WTC11 (cell line): ENCODE measurements around the gene TMBIM6. TPM values are rescaled to one million over a fixed set of nuclear protein-coding genes. Genes with fewer than 3 reads are reported as not detected.

Experiments used
- ATAC-seq: fragments of 200-7000 bp; cut with Tn5 transposase; 2 replicates; pipeline ENCODE4 v1.10.0; 2021; ENCODE audit warnings: mild to moderate bottlenecking, moderate library complexity
- CTCF ChIA-PET: fragments of 300-600 bp; sonication (Branson Sonifier 250); formaldehyde crosslinking; loops from one replicate; lab custom pipeline; 2021; ENCODE audit warnings: antibody characterized with exemption; lab: Charles Lee
- POLR2A ChIA-PET: fragments of 350-600 bp; sonication (Branson Sonifier 250); formaldehyde crosslinking; loops from one replicate; lab custom pipeline; 2021; ENCODE audit warnings: antibody characterized with exemption; lab: Charles Lee
- DNase-seq: peaks from one replicate; pipeline ENCODE4 v3.0.0; 2021; ENCODE audit warnings: low spot score
- H3K27ac Mint-ChIP-seq: 2 replicates; pipeline ENCODE4 v1.8.0; 2021; ENCODE audit warnings: mixed read lengths
- H3K27me3 Mint-ChIP-seq: 2 replicates; pipeline ENCODE4 v1.8.0; 2021; ENCODE audit warnings: low read depth, mild to moderate bottlenecking, moderate library complexity, mixed read lengths
- H3K36me3 Mint-ChIP-seq: 2 replicates; pipeline ENCODE4 v1.8.0; 2021; ENCODE audit warnings: mixed read lengths
- H3K4me1 Mint-ChIP-seq: 2 replicates; pipeline ENCODE4 v1.8.0; 2022; ENCODE audit warnings: mixed read lengths
- H3K4me3 Mint-ChIP-seq: 2 replicates; pipeline ENCODE4 v1.8.0; 2021; ENCODE audit warnings: mild to moderate bottlenecking, moderate library complexity, mixed read lengths
- H3K9me3 Mint-ChIP-seq: 2 replicates; pipeline ENCODE4 v1.8.0; 2021; ENCODE audit warnings: mixed read lengths
- AFF4 ChIP-seq: sonication (generic); formaldehyde crosslinking; IDR thresholded peaks from 2 replicates; pipeline ENCODE4 v1.8.1; 2023; ENCODE audit warnings: mild to moderate bottlenecking, missing genetic modification reagents, borderline replicate concordance
- ATF3 ChIP-seq: sonication (generic); formaldehyde crosslinking; conservative IDR thresholded peaks from 2 replicates; pipeline ENCODE4 v1.8.1; 2022; ENCODE audit warnings: mild to moderate bottlenecking, missing genetic modification reagents
- ATF6 ChIP-seq: sonication (generic); formaldehyde crosslinking; IDR thresholded peaks from 2 replicates; pipeline ENCODE4 v1.8.1; 2023; ENCODE audit warnings: mild to moderate bottlenecking, missing genetic modification reagents
- CBFB ChIP-seq: sonication (generic); formaldehyde crosslinking; IDR thresholded peaks from 2 replicates; pipeline ENCODE4 v1.8.1; 2022; ENCODE audit warnings: mild to moderate bottlenecking, low read depth, missing genetic modification reagents
- CDX4 ChIP-seq: fragments of 250-450 bp; sonication (Bioruptor Pico); IDR thresholded peaks from 2 replicates; pipeline ENCODE4 v1.9.0; 2021; ENCODE audit warnings: moderate library complexity, mild to moderate bottlenecking, inconsistent platforms, borderline replicate concordance
- EMX1 ChIP-seq: fragments of 250-450 bp; sonication (Bioruptor Pico); IDR thresholded peaks from 2 replicates; pipeline ENCODE4 v1.8.0; 2021; ENCODE audit warnings: mild to moderate bottlenecking
- ERG ChIP-seq: fragments of 250-450 bp; sonication (Bioruptor Pico); IDR thresholded peaks from 2 replicates; pipeline ENCODE4 v1.8.0; 2021; ENCODE audit warnings: mild to moderate bottlenecking
- ESRRA ChIP-seq: sonication (generic); formaldehyde crosslinking; IDR thresholded peaks from 2 replicates; pipeline ENCODE4 v1.8.1; 2022; ENCODE audit warnings: mild to moderate bottlenecking, missing genetic modification reagents, borderline replicate concordance
- FOXK1 ChIP-seq: sonication (generic); formaldehyde crosslinking; IDR thresholded peaks from 2 replicates; pipeline ENCODE4 v1.8.0; 2022; ENCODE audit warnings: mild to moderate bottlenecking, moderate library complexity, missing genetic modification reagents
- GABPB1 ChIP-seq: sonication (generic); formaldehyde crosslinking; IDR thresholded peaks from 2 replicates; pipeline ENCODE4 v1.8.1; 2023; ENCODE audit warnings: mild to moderate bottlenecking, missing genetic modification reagents
- HMGA2 ChIP-seq: fragments of 250-450 bp; sonication (Bioruptor Pico); IDR thresholded peaks from 2 replicates; pipeline ENCODE4 v1.4.0; 2021; ENCODE audit warnings: mild to moderate bottlenecking, moderate library complexity
- IRF1 ChIP-seq: sonication (generic); formaldehyde crosslinking; IDR thresholded peaks from 2 replicates; pipeline ENCODE4 v1.8.0; 2023; ENCODE audit warnings: missing genetic modification reagents
- IRF2 ChIP-seq: sonication (generic); formaldehyde crosslinking; IDR thresholded peaks from 2 replicates; pipeline ENCODE4 v1.8.0; 2022; ENCODE audit warnings: low read depth, missing genetic modification reagents, borderline replicate concordance
- MAX ChIP-seq: sonication (generic); formaldehyde crosslinking; IDR thresholded peaks from 2 replicates; pipeline ENCODE4 v1.8.0; 2022; ENCODE audit warnings: mild to moderate bottlenecking, missing genetic modification reagents
- NR2C2 ChIP-seq: sonication (generic); formaldehyde crosslinking; IDR thresholded peaks from 2 replicates; pipeline ENCODE4 v1.8.0; 2022; ENCODE audit warnings: mild to moderate bottlenecking, missing genetic modification reagents
- TCF7 ChIP-seq: sonication (generic); formaldehyde crosslinking; IDR thresholded peaks from 2 replicates; pipeline ENCODE4 v1.8.0; 2022; ENCODE audit warnings: mild to moderate bottlenecking, low read depth, missing genetic modification reagents, moderate library complexity
- TEAD4 ChIP-seq: sonication (generic); formaldehyde crosslinking; IDR thresholded peaks from 2 replicates; pipeline ENCODE4 v1.8.0; 2022; ENCODE audit warnings: mild to moderate bottlenecking, missing genetic modification reagents
- TP53 ChIP-seq: sonication (generic); formaldehyde crosslinking; IDR thresholded peaks from 2 replicates; pipeline ENCODE4 v1.8.1; 2023; ENCODE audit warnings: mild to moderate bottlenecking, missing genetic modification reagents
- ZBTB43 ChIP-seq: sonication (generic); formaldehyde crosslinking; IDR thresholded peaks from 2 replicates; pipeline ENCODE4 v1.8.1; 2023; ENCODE audit warnings: mild to moderate bottlenecking, missing genetic modification reagents
- ZNF219 ChIP-seq: sonication (generic); formaldehyde crosslinking; IDR thresholded peaks from 2 replicates; pipeline ENCODE4 v1.8.0; 2023; ENCODE audit warnings: missing genetic modification reagents, mild to moderate bottlenecking, borderline replicate concordance
- ZNF396 ChIP-seq: fragments of 250-450 bp; sonication (Bioruptor Pico); IDR thresholded peaks from 2 replicates; pipeline ENCODE4 v1.8.0; 2021; ENCODE audit warnings: mild to moderate bottlenecking, moderate library complexity, borderline replicate concordance
- ZNF416 ChIP-seq: fragments of 250-450 bp; sonication (Bioruptor Pico); IDR thresholded peaks from 2 replicates; pipeline ENCODE4 v1.9.0; 2021; ENCODE audit warnings: mild to moderate bottlenecking, inconsistent platforms
- ZNF425 ChIP-seq: fragments of 250-450 bp; sonication (Bioruptor Pico); conservative IDR thresholded peaks from 2 replicates; pipeline ENCODE4 v1.9.0; 2021; ENCODE audit warnings: mild to moderate bottlenecking
- total RNA-seq: library from RNA; stranded (reverse); gene quantifications from 3 replicates; pipeline ENCODE4 v1.2.3, GENCODE V29; 2021

TMBIM6 gene
- total RNA-seq, 1 experiment from 2014 or later = 402 TPM

GRCh38 chr12:49728446-49728845 lies 12.9 kb upstream of the TMBIM6 start:
- no peak overlapping the region for H3K4me3 Mint-ChIP-seq
- H3K27me3 Mint-ChIP-seq = peaks cover 8% of the 10 kb centered on the region
- no peak overlapping the region for H3K27ac Mint-ChIP-seq
- no peaks in the 10 kb centered on the region for H3K4me1 Mint-ChIP-seq
- H3K36me3 Mint-ChIP-seq = no peaks in the 10 kb centered on the region
- ATAC-seq = no peak
- 0 out of 2 replicates have a peak, but pooled peaks cover 4% of the 10 kb centered on the region for H3K9me3 Mint-ChIP-seq
- CTCF ChIA-PET = no interaction called here
- TF ChIP-seq TP53 (CRISPR knock-in tag) = no peak
- TF ChIP-seq EMX1 (CRISPR knock-in tag) = no peak
- no peak for TF ChIP-seq ATF6
- no peak for TF ChIP-seq ZNF219 (CRISPR knock-in tag)
- TF ChIP-seq ZNF396 = no peak
- no peak for TF ChIP-seq ESRRA
- no peak for TF ChIP-seq NR2C2 (CRISPR knock-in tag)
- no peak for TF ChIP-seq AFF4 (CRISPR knock-in tag)
- TF ChIP-seq IRF2 (CRISPR knock-in tag) = no peak
- TF ChIP-seq ZBTB43 (CRISPR knock-in tag) = no peak
- TF ChIP-seq TCF7 (CRISPR knock-in tag) = no peak
- TF ChIP-seq IRF1 = no peak
- no peak for TF ChIP-seq HMGA2 (CRISPR knock-in tag)
- TF ChIP-seq MAX (CRISPR knock-in tag) = no peak
- TF ChIP-seq, all 79 proteins: peak for 0
- POLR2A ChIA-PET = no interaction called here
- DNase-seq = no peak

GRCh38 chr12:49730050-49730449 lies 11.3 kb upstream of the TMBIM6 start:
- Mint-ChIP-seq H3K4me3 (no peak overlapping the region), H3K4me1 (no peaks in the 10 kb centered on the region), H3K9me3 (peaks cover 18% of the 10 kb centered on the region), H3K27me3 (peaks cover 15% of the 10 kb centered on the region), H3K36me3 (peaks cover 4% of the 10 kb centered on the region), H3K27ac (no peak overlapping the region)
- ATAC-seq (no peak), DNase-seq (no peak)
- TF ChIP-seq ZNF425 (no peak), ERG (no peak), ATF3 (CRISPR knock-in tag) (no peak), TEAD4 (CRISPR knock-in tag) (no peak), CBFB (CRISPR knock-in tag) (no peak), GABPB1 (no peak), FOXK1 (CRISPR knock-in tag) (no peak), ZNF416 (CRISPR knock-in tag) (no peak), CDX4 (CRISPR knock-in tag) (no peak)
- ChIA-PET CTCF (no interaction called here), POLR2A (no interaction called here)
